Astrocyte of the cerebellum (primary cell): ENCODE measurements around the gene SLC38A10.

Experiments
- DNase-seq: peaks from one replicate; pipeline ENCODE4 v3.0.0-alpha.2; 2011; ENCODE audit warnings: low read depth
- H3K4me3 ChIP-seq: 2 replicates; pipeline ENCODE4 v1.5.1; 2011; ENCODE audit warnings: mild to moderate bottlenecking, low read depth, low read length, moderate library complexity
- in situ Hi-C: cut with HindIII; loops from 2 replicates; pipeline ENCODE4 v1.10.0; 2017; ENCODE audit warnings: low sequenced_read_pairs
- TF ChIP-seq, protein P1 (sequence below): IDR thresholded peaks from 2 replicates; pipeline ENCODE4 v1.5.1; 2012; ENCODE audit warnings: low read length, low read depth, moderate library complexity, mild to moderate bottlenecking; ENCODE audit errors: missing control alignments

SLC38A10 gene

GRCh38 chr17:81334987-81335772 lies 40.1 kb upstream of the SLC38A10 start:
- no peak for DNase-seq
- H3K4me3 ChIP-seq: no peak overlapping the region
- TF ChIP-seq, protein P1, sequence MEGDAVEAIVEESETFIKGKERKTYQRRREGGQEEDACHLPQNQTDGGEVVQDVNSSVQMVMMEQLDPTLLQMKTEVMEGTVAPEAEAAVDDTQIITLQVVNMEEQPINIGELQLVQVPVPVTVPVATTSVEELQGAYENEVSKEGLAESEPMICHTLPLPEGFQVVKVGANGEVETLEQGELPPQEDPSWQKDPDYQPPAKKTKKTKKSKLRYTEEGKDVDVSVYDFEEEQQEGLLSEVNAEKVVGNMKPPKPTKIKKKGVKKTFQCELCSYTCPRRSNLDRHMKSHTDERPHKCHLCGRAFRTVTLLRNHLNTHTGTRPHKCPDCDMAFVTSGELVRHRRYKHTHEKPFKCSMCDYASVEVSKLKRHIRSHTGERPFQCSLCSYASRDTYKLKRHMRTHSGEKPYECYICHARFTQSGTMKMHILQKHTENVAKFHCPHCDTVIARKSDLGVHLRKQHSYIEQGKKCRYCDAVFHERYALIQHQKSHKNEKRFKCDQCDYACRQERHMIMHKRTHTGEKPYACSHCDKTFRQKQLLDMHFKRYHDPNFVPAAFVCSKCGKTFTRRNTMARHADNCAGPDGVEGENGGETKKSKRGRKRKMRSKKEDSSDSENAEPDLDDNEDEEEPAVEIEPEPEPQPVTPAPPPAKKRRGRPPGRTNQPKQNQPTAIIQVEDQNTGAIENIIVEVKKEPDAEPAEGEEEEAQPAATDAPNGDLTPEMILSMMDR: no peak
- in situ Hi-C loops: no loop called here

- TF ChIP-seq, protein P1: no peak
- DNase-seq: no peak
- in situ Hi-C loops: no loop called here
- H3K4me3 ChIP-seq: no peak overlapping the region
Measured at GRCh38 chr17:81334391-81334901, 39.3 kb upstream of the SLC38A10 start.

GRCh38 chr17:81333616-81334368 lies 38.7 kb upstream of the SLC38A10 start:
- no peak for DNase-seq
- in situ Hi-C loops: no loop called here
- no peak overlapping the region for H3K4me3 ChIP-seq
- TF ChIP-seq, protein P1: no peak

GRCh38 chr17:81332914-81333528 lies 37.9 kb upstream of the SLC38A10 start:
- TF ChIP-seq, protein P1: no peak
- no peak overlapping the region for H3K4me3 ChIP-seq
- no peak for DNase-seq
- in situ Hi-C loops: no loop called here

DNA sequence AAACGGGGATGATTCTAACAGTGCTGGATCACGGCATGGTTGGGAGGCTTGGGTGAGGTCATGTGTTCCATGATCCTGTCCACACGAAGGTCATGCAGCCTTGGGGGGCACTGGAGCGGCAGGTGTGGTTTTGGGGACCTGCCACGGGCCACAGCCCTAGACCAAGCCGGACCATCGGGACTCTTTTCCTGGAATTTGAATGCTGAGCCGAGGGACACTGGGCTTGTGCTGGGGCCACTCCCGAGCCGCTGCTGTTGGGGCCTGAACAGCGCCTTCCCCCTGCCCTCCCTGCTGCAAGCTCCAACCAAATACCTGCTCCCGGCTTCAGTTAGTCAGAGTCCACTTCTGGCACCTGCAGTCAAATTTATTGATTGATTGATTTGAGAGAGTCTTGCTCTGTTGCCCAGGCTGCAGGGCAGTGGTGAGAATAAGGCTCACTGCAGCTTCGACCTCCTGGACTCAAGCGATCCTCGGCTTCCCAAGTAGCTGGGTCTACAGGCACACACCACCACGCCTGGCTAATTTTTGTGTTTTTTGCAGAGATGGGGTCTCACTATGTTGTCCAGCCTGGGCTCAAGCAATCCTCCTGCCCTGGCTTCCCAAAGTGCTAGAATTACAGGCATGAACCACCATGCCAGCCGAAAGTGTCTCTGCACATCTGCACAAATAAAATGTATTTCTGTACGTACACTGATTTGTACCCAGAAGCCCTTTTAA lies 37.2 kb upstream of the SLC38A10 start:
- DNase-seq: no peak
- TF ChIP-seq, protein P1: no peak
- no peak overlapping the region for H3K4me3 ChIP-seq
- in situ Hi-C loops: no loop called here

GRCh38 chr17:81331527-81332043 lies 36.5 kb upstream of the SLC38A10 start:
- DNase-seq: no peak
- in situ Hi-C loops: no loop called here
- H3K4me3 ChIP-seq: no peak overlapping the region
- TF ChIP-seq, protein P1: no peak
